Measurements from ENCODE around the gene GPR65. TPM values are rescaled to one million over a fixed set of nuclear protein-coding genes. Genes with fewer than 3 reads are reported as not detected.
A peak's percentile ranks its signal among the peaks of the same experiment; 100 is the strongest.

GPR65 gene
- total and polyA plus RNA-seq, 9 of the 15 experiments (the other 6 are each of a cell fraction or from before 2014, with no cell fraction given) = 0.03 to 0.11 (median 0.04) TPM; not detected in 6

DNA sequence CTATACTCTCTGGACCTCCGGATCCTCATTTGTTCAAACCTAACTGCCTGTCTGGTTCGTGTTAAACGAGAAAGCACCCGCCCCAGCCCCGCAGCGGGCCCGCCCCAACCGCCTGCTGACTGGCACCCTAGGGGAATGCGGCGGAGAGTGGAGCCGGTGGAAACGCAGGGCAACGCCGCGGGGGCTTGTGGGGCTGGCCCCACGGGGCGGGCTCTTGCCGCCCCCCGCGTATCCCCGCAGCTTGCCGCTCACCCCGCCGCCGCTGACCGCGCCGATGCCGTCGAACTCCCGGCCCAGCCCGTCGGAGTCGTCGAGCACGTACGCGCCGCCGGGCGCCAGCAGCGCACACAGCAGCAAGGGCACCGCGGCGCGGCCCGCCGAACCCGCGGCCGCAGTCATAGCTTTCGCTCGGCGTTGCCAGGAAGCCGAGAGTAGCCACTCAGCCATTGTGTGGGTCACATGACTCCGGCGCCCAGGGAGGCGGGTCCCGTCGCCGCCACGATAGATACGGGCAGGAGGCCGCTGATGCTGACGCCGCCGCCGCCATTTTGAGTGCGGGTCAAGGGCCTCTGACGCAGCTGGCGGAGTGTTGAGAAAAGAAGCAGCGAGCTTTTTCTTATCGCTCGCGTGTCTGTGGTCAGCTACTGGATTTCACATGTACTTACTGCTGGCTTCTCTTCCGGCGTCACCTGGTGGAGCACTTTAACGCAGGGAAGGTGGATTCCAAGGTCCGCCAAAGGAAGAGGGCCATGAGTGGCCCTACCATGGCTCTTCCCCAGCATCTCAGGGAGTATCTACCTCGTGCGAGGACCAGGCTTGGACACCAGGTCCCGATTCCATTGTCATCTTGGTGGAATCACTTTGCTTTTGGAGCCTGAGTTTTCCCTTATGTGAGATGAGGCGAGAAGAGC lies 12.0 kb upstream of the GPR65 start, which contains the start of gene GALC (continued):
- TF ChIP-seq, protein P1, sequence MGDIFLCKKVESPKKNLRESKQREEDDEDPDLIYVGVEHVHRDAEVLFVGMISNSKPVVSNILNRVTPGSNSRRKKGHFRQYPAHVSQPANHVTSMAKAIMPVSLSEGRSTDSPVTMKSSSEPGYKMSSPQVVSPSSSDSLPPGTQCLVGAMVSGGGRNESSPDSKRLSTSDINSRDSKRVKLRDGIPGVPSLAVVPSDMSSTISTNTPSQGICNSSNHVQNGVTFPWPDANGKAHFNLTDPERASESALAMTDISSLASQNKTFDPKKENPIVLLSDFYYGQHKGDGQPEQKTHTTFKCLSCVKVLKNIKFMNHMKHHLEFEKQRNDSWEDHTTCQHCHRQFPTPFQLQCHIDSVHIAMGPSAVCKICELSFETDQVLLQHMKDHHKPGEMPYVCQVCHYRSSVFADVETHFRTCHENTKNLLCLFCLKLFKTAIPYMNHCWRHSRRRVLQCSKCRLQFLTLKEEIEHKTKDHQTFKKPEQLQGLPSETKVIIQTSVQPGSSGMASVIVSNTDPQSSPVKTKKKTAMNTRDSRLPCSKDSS (IDR thresholded peaks at IDR 0.05; ENCODE audit: low read depth, partially characterized antibody) = no peak
- TF ChIP-seq TEAD2 (tag; IDR thresholded peaks at IDR 0.05) = no peak
- TF ChIP-seq, protein P2, sequence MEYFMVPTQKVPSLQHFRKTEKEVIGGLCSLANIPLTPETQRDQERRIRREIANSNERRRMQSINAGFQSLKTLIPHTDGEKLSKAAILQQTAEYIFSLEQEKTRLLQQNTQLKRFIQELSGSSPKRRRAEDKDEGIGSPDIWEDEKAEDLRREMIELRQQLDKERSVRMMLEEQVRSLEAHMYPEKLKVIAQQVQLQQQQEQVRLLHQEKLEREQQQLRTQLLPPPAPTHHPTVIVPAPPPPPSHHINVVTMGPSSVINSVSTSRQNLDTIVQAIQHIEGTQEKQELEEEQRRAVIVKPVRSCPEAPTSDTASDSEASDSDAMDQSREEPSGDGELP (CRISPR knock-in tag; IDR thresholded peaks at IDR 0.05; ENCODE audit: borderline replicate concordance) = peak; percentile 89
- TF ChIP-seq MEF2A (IDR thresholded peaks at IDR 0.05; ENCODE audit: control insufficient read depth, low read depth, low read length) = no peak
- no peak for TF ChIP-seq NEUROD1 (IDR thresholded peaks at IDR 0.05; ENCODE audit: borderline replicate concordance, low read depth, low read length, partially characterized antibody)
- peak; percentile 27; the same call in 1 of the 2 replicates for TF ChIP-seq ZNF143 (CRISPR knock-in tag; IDR thresholded peaks at IDR 0.05)
- TF ChIP-seq MCM2 (IDR thresholded peaks at IDR 0.05; ENCODE audit: low read depth) = no peak
- no peak for TF ChIP-seq RBM39 (optimal IDR thresholded peaks at IDR 0.05; ENCODE audit: low read depth, low read length)
- TF ChIP-seq, protein P3, sequence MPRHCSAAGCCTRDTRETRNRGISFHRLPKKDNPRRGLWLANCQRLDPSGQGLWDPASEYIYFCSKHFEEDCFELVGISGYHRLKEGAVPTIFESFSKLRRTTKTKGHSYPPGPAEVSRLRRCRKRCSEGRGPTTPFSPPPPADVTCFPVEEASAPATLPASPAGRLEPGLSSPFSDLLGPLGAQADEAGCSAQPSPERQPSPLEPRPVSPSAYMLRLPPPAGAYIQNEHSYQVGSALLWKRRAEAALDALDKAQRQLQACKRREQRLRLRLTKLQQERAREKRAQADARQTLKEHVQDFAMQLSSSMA (CRISPR knock-in tag; IDR thresholded peaks at IDR 0.05) = no peak
- TF ChIP-seq SUPT5H (IDR thresholded peaks at IDR 0.05) = no peak
- peak in 1 of 2 experiments; percentile 9; a peak in 1 of 4 replicates for TF ChIP-seq RAD21 (CRISPR knock-in tag; conservative IDR thresholded peaks at IDR 0.05 in 1 of 2, IDR thresholded peaks at IDR 0.05 in 1 of 2)
- TF ChIP-seq MAFF (IDR thresholded peaks at IDR 0.05; ENCODE audit: low read length) = no peak
- TF ChIP-seq ZNF217 (CRISPR knock-in tag; IDR thresholded peaks at IDR 0.05) = no peak
- TF ChIP-seq, protein P4, sequence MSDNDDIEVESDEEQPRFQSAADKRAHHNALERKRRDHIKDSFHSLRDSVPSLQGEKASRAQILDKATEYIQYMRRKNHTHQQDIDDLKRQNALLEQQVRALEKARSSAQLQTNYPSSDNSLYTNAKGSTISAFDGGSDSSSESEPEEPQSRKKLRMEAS (CRISPR knock-in tag; IDR thresholded peaks at IDR 0.05) = peak; percentile 83
- TF ChIP-seq CREB1 (IDR thresholded peaks at IDR 0.05) = peak; percentile 77
- TF ChIP-seq CREB1 (CRISPR knock-in tag; IDR thresholded peaks at IDR 0.05) = peak; percentile 76
- TF ChIP-seq, protein P5, sequence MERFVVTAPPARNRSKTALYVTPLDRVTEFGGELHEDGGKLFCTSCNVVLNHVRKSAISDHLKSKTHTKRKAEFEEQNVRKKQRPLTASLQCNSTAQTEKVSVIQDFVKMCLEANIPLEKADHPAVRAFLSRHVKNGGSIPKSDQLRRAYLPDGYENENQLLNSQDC (CRISPR knock-in tag; IDR thresholded peaks at IDR 0.05) = no peak
- TF ChIP-seq, protein P6, sequence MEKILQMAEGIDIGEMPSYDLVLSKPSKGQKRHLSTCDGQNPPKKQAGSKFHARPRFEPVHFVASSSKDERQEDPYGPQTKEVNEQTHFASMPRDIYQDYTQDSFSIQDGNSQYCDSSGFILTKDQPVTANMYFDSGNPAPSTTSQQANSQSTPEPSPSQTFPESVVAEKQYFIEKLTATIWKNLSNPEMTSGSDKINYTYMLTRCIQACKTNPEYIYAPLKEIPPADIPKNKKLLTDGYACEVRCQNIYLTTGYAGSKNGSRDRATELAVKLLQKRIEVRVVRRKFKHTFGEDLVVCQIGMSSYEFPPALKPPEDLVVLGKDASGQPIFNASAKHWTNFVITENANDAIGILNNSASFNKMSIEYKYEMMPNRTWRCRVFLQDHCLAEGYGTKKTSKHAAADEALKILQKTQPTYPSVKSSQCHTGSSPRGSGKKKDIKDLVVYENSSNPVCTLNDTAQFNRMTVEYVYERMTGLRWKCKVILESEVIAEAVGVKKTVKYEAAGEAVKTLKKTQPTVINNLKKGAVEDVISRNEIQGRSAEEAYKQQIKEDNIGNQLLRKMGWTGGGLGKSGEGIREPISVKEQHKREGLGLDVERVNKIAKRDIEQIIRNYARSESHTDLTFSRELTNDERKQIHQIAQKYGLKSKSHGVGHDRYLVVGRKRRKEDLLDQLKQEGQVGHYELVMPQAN (IDR thresholded peaks at IDR 0.05; ENCODE audit: borderline replicate concordance) = no peak

Data from K562 (cell line).